OCI-LY7 (cell line): ENCODE measurements around the gene DNAH17.

Experiments used
- EZH2phosphoT487 ChIP-seq: fragments of 200-600 bp; sonication (generic); IDR thresholded peaks from 2 replicates; pipeline ENCODE4 v1.6.1; 2018; ENCODE audit warnings: low read depth, borderline replicate concordance, mild to moderate bottlenecking, mixed run types, antibody characterized with exemption, low read length, moderate library complexity, mixed read lengths
- TF ChIP-seq, protein P1 (sequence below): fragments of 200-600 bp; sonication (generic); conservative IDR thresholded peaks from 2 replicates; pipeline ENCODE4 v1.5.1; 2014; ENCODE audit warnings: mild to moderate bottlenecking, antibody characterized with exemption, low read length, moderate library complexity, mixed read lengths

DNA sequence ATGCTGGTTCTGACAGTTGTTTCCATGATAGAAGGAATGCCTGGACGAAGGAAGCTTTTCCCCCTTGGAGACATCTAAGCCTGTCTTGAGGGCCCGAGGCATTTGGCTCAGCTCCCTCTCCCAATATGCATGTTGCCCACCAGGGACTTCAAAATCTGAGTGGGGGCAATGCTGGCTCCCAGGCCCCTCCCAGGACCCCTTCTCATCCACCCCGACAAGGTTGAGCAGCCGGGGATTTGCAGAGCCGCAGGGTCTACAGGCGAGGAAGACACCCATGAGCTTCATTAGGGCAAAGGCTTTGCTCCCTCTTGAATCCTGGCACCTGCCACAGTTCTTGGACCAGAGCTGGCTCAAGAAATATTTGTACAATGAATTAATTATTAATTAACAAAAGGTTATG lies 25.1 kb upstream of the DNAH17 start:
- TF ChIP-seq, protein P1, sequence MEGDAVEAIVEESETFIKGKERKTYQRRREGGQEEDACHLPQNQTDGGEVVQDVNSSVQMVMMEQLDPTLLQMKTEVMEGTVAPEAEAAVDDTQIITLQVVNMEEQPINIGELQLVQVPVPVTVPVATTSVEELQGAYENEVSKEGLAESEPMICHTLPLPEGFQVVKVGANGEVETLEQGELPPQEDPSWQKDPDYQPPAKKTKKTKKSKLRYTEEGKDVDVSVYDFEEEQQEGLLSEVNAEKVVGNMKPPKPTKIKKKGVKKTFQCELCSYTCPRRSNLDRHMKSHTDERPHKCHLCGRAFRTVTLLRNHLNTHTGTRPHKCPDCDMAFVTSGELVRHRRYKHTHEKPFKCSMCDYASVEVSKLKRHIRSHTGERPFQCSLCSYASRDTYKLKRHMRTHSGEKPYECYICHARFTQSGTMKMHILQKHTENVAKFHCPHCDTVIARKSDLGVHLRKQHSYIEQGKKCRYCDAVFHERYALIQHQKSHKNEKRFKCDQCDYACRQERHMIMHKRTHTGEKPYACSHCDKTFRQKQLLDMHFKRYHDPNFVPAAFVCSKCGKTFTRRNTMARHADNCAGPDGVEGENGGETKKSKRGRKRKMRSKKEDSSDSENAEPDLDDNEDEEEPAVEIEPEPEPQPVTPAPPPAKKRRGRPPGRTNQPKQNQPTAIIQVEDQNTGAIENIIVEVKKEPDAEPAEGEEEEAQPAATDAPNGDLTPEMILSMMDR, result no peak
- TF ChIP-seq EZH2phosphoT487, result no peak
